HG03342 (cell line): ENCODE results near the gene PKN2.
"Not testable (repeated sequence)": the region's sequence is repeated elsewhere in the genome, so short reads cannot be mapped to it uniquely, and the experiment has no call there.

Source experiments
- ATAC-seq: cut with Tn5 transposase; IDR thresholded peaks from one replicate; pipeline ENCODE4 v1.9.1; 2021; ENCODE audit warnings: mild to moderate bottlenecking, moderate library complexity; ENCODE audit not compliant: unreplicated experiment

PKN2 gene

DNA sequence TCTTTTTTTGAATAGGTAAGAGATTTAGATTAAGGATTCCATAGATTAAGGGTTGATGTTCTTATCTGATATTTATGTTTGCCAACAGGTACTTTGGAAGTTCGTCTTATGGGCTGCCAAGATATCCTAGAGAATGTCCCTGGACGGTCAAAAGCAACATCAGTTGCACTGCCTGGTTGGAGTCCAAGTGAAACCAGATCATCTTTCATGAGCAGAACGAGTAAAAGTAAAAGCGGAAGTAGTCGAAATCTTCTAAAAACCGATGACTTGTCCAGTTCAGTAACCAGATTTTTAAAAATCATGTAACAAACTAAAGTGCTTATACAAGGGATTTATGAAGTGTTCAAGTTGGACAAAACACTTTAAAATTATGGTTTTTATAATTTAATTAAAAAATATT lies 100.5 kb downstream of the PKN2 start:
- no peak for ATAC-seq

- ATAC-seq: no peak
These were observed 103.2 kb downstream of the PKN2 start for GRCh38 chr1:88787023-88787903.

DNA sequence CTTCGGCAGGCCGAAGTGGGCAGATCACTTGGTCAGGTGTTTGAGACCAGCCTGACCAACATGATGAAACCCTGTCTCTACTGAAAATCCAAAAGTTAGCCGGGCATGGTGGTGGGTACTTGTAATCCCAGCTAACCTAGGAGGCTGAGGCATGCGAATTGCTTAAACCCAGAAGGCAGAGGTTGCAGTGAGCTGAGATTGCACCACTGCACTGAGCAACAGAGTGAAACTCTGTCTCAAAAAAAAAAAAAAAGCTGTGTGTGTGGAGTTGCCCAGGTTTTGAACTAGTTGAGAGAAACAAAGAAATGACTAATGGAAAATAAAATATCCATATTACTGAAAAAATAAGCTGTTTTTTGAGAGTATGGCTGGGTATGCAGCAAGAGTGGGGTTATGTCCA lies 107.1 kb downstream of the PKN2 start:
- ATAC-seq: no peak

GRCh38 chr1:88799491-88799890 lies 115.4 kb downstream of the PKN2 start:
- ATAC-seq: no peak

GRCh38 chr1:88800382-88801051 lies 116.4 kb downstream of the PKN2 start:
- ATAC-seq: no peak

- no peak for ATAC-seq
These were observed 117.6 kb downstream of the PKN2 start for GRCh38 chr1:88801575-88802208.

DNA sequence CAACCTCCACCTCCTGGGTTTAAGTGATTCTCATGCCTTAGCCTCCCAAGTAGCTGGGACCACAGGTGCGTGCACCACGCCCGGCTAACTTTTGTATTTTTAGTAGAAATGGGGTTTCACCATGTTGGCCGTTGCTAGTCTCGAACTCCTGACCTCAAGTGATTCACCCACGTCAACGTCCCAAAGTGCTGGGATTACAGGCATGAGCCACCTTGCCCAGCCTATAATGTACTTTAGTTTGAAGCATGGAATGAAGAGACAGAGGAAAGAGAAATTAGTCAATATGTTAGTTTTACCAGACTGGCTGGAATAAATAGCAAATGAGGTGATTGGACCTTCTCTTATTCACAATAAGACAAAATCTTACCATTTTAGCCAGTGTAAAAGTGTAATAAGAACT lies 118.3 kb downstream of the PKN2 start:
- ATAC-seq: no peak

DNA sequence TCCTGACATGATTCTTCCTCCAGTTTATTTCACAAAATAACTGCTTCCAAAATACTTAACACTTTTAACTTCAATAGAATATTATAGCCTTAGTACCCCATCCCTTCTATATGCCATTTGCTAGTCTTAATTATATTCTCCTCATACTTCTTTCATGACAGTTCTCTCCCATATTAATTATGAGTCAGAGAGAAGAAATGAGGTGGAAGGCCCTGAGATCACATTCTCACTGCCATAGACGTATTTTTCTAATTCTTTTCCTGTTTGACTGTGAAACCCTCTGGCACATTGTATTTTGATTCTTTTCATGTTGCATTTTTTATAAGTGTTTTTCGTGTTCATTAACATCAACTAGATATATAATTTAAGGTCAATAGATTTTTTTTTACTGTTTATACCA lies 118.9 kb downstream of the PKN2 start:
- no peak for ATAC-seq

DNA sequence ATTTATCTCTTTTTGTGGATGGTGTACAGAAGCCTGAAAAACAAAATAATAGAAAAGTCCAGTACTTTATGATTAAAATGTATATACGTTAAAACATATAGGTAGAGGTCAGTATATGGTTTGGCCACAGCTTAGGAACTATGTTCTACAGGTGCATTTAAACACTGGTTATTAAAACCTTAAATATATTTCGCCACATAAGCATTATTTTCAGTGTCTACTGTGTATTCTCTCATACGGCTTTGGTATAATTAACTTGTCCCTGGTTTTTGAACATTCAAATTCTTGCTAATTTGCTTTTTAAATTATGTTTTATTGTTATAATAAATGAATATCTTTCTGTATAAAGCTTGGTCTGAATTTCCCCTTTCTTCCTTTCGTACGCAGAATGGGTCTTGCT lies 119.4 kb downstream of the PKN2 start:
- no peak for ATAC-seq

DNA sequence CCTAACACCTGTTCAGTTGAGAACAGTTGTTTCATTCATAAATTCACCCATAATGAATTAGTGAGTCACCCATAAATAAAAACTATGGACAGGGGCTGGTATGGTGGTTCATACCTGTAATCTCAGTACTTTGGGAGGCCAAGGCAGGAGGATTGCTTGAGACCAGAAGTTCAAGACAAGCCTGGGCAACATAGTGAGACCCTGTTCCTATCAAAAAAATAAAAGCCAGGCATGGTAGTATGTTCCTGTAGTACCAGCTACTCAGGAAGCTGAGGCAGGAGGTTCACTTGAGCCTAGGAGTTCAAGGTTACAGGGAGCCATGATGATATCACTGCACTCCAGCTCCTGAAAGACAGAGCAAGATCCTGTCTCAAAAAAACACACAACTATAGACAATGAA lies 128.3 kb downstream of the PKN2 start:
- ATAC-seq: no peak

DNA sequence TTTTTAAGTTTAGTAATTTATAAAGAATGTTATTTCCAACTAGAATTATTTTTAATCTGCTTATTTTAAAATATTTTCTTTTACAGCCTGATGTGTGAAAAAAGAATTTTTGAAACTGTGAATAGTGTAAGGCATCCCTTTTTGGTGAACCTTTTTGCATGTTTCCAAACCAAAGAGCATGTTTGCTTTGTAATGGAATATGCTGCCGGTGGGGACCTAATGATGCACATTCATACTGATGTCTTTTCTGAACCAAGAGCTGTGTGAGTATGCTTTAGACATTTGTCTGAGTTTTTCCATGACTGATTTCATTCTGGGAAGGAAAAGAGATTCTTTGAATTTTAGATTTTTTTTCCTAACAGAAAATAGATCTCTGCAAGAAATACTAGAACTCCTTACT lies 129.4 kb downstream of the PKN2 start:
- no peak for ATAC-seq

DNA sequence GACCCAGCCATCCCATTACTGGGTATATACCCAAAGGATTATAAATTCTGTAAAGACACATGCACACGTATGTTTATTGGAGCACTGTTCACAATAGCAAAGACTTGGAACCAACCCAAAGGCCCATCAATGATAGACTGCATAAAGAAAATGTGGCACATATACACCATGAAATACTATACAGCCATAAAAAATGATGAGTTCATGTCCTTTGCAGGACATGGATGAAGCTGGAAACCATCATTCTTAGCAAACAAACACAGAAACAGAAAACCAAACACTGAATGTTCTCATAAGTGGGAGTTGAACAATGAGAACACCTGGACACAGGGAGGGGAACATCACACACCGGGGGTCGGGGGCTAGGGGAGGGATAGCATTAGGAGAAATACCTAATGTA lies 135.6 kb downstream of the PKN2 start:
- ATAC-seq: not testable (repeated sequence)

DNA sequence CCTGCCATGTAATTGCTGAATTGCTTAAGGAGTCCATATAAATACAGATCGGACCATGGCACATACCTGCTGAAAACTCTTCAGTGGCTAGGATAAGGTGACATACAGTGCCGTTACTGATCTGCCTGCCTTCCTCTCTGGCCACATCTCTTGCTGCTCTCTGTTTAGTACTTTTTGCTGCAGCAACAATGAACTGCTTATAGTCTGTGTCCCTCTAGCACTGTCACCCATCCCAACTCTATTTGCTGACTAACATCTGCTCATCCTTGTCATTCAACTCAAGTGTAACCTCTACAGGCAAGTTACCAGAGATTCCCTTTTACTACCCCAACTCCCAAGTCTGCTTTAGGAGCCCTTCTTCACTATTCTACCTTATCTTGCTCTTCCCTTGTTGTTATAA lies 141.6 kb downstream of the PKN2 start:
- no peak for ATAC-seq

- ATAC-seq: no peak
These were observed 163.6 kb downstream of the PKN2 start for GRCh38 chr1:88847643-88848042.

- no peak for ATAC-seq
These were observed 167.4 kb downstream of the PKN2 start for GRCh38 chr1:88851303-88852063.

GRCh38 chr1:88867743-88868521 lies 183.9 kb downstream of the PKN2 start:
- no peak for ATAC-seq

DNA sequence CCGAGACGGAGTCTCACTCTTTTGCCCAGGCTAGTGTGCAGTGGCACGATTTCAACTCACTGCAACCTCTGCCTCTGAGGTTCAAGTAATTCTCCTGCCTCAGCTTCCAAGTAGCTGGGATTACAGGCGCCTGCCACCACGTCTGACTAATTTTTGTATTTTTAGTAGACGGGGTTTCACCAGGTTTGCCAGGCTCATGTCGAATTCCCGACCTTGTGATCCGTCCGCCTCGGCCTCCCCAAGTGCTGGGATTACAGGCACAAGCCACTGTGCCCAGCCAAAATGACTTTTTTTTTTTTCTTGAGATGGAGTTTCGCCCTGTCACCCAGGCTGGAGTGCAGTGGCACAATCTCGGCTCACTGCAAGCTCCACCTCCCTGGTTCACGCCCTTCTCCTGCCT lies 185.6 kb downstream of the PKN2 start:
- not testable (repeated sequence) for ATAC-seq

- ATAC-seq: no peak
These were observed 189.8 kb downstream of the PKN2 start for GRCh38 chr1:88873737-88874349.

- no peak for ATAC-seq
These were observed 191.5 kb downstream of the PKN2 start for GRCh38 chr1:88875595-88875994.
